Heart left ventricle (tissue), 16 donors: Measurements from ENCODE around the gene NEDD8. TPM values are rescaled to one million over a fixed set of nuclear protein-coding genes. Genes with fewer than 3 reads are reported as not detected.

Experiments used
- ATAC-seq, 4 donors: fragments of 200-7000 bp; cut with Tn5 transposase; one replicate each; pipeline ENCODE4 v1.9.1; 2020 to 2022; ENCODE audit warnings: moderate library complexity in 4 of 4, mild to moderate bottlenecking in 3 of 4, moderate number of reproducible peaks in 1 of 4
- DNase-seq, 5 donors: peaks; one replicate each; pipeline ENCODE4 v3.0.0-alpha.2; 2020
- H3K27ac ChIP-seq, 12 donors: fragments of 200-600 bp; sonication (generic) in 4 of 12; one replicate each; pipeline versions ENCODE4 v1.5.0 to v1.8.0; 2016 to 2022; ENCODE audit warnings: mild to moderate bottlenecking in 2 of 12
- H3K27me3 ChIP-seq, 9 donors: fragments of 200-600 bp; sonication (generic) in 2 of 9; one replicate each; pipeline versions ENCODE4 v1.5.1 to v1.8.0; 2016 to 2022; ENCODE audit warnings: mild to moderate bottlenecking in 3 of 9
- H3K36me3 ChIP-seq, 9 donors: fragments of 200-600 bp; sonication (generic) in 2 of 9; one replicate each; pipeline versions ENCODE4 v1.5.0 to v1.8.0; 2018 to 2022; ENCODE audit warnings: mild to moderate bottlenecking in 2 of 9
- H3K4me1 ChIP-seq, 12 donors: fragments of 200-600 bp; sonication (generic) in 4 of 12; one replicate each; pipeline versions ENCODE4 v1.5.0 to v1.8.0; 2016 to 2022; ENCODE audit warnings: mild to moderate bottlenecking in 3 of 12
- H3K4me3 ChIP-seq, 12 donors: fragments of 200-600 bp; sonication (generic) in 4 of 12; one replicate each; pipeline versions ENCODE4 v1.5.0 to v1.8.0; 2017 to 2022; ENCODE audit warnings: mild to moderate bottlenecking in 9 of 12, moderate library complexity in 4 of 12
- H3K9me3 ChIP-seq, 12 donors: fragments of 200-600 bp; sonication (generic) in 4 of 12; one replicate each; pipeline versions ENCODE4 v1.5.0 to v1.8.0; 2016 to 2022; ENCODE audit warnings: mild to moderate bottlenecking in 1 of 12
- POLR2A ChIP-seq, 2 donors: fragments of 450-650 bp; IDR thresholded peaks; one replicate each; pipeline ENCODE4 v1.6.1; 2017; ENCODE audit warnings: antibody characterized with exemption in 2 of 2, mild to moderate bottlenecking in 2 of 2, moderate library complexity in 2 of 2
- WGBS, 4 donors: extraction: QIAGEN DNeasy Blood & Tissue Kit in 2 of 4; methylation state at CpG; one replicate each; pipeline versions ENCODE4 v1.1.5 to v1.1.7; 2013 to 2018; 5-methylcytosine and 5-hydroxymethylcytosine counted together
- intact Hi-C, 10 donors: fragments of 100-400 bp; cut with DNase I; formaldehyde crosslinking; loops; one replicate each; pipeline versions ENCODE4 v1.11.1 to v1.14.2; 2022
- polyA plus RNA-seq, 2 donors: library from polyadenylated mRNA; stranded (reverse); fragments of 200-250 nt; gene quantifications; one replicate each; pipeline ENCODE4 v1.2.3, GENCODE V29; 2013
- total RNA-seq, 9 donors: library from RNA; depleted of rRNA in 2 of 9; stranded (reverse); fragments of >200 nt in 2 of 9; fragmentation: NEBNext Ultra II Directional in 3 of 9; extraction: Animal tissue kit (Norgen Biotek cat#: 25700) in 3 of 9; gene quantifications; one replicate each; pipeline versions ENCODE4 v1.1.0 to v1.2.4, GENCODE V29; 2016 to 2023
- TF ChIP-seq, protein P1 (sequence below), 12 donors: fragments of 200-600 bp; sonication (generic) in 4 of 12; IDR thresholded peaks; one replicate each; pipeline versions ENCODE4 v1.5.0 to v1.8.0; 2018 to 2022; ENCODE audit warnings: antibody characterized with exemption in 12 of 12, mild to moderate bottlenecking in 5 of 12
- donor health status: ischemic (EF 13 %, LVEDD 7.1; RV severe dilation, severe dysfunction).
- donor health status: healthy with polysubstance abuse.
- donor health status: DM: no; HTN: yes; CAD: no.
- donor health status: DM: no; HTN: no; CAD: no.
- donor health status: ischemic (EF 25% LVEDD 6.9; RV normal size, moderate dysfunction).
- donor health status: ischemic (EF 25% LVEDD 5.7; RV mildly dilated, moderate dysfunction).
- donor health status: healthy.
- donor health status: DM: yes; HTN: yes; CAD: no.
- donor health status: ischemic (EF 35%, LVEDD 5.7; RV mildly dilated, moderate dysfunction).
- donor health status: nonischemic (EF 11% LVEDD 7.7; RV severe dilation, severe dysfunction).
- donor health status: DM: yes; HTN: yes; CAD: no.
- donor health status: PGD.
- donor health status: ischemic (EF 29% LVEDD 5.4; RV normal size, mild dysfunction).
- donor health status: nonischemic (EF 23%, LVEDD 6.1; RV moderate dilation, normal function).

Gene NEDD8
- total and polyA plus RNA-seq, 11 donors: 174 to 287 (median 206) TPM

GRCh38 chr14:24273422-24273998 lies 41.3 kb upstream of the NEDD8 start:
- H3K27ac ChIP-seq: peak overlapping the region in 4 of 12 donors; percentile 8 to 97 (median 30)

DNA sequence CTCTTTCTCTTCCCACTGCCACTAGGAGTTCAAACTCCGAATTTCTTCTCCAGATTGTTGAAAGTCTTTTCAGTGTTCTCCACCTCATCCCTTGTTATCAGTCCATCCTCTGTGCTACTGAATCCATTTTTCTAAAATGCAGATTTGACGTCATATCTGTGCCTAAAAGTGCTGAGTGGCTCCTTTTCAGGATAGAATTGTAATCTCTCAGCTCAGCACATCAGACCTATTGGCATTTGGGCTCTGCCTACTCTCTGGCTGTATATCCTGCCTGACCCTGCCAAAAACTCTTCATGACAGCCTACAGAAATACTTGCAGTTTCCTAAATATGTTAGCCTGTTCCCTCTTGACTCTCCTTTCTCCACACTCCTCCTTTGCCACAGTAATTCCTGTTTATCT lies 40.3 kb upstream of the NEDD8 start:
- Histone ChIP-seq H3K9me3 (no peaks in the 10 kb centered on the region), H3K4me3 (no peak overlapping the region), H3K36me3 (peaks cover 0 to 24% (median 12%) of the 10 kb centered on the region in 9 donors), H3K27me3 (no peaks in the 10 kb centered on the region), H3K27ac (peak overlapping the region in 1 of 12 donors; percentile 97), H3K4me1 (peaks cover 0 to 59% (median 12%) of the 10 kb centered on the region in 12 donors)
- no peak for TF ChIP-seq POLR2A (IDR thresholded peaks at IDR 0.05)
- TF ChIP-seq, protein P1, sequence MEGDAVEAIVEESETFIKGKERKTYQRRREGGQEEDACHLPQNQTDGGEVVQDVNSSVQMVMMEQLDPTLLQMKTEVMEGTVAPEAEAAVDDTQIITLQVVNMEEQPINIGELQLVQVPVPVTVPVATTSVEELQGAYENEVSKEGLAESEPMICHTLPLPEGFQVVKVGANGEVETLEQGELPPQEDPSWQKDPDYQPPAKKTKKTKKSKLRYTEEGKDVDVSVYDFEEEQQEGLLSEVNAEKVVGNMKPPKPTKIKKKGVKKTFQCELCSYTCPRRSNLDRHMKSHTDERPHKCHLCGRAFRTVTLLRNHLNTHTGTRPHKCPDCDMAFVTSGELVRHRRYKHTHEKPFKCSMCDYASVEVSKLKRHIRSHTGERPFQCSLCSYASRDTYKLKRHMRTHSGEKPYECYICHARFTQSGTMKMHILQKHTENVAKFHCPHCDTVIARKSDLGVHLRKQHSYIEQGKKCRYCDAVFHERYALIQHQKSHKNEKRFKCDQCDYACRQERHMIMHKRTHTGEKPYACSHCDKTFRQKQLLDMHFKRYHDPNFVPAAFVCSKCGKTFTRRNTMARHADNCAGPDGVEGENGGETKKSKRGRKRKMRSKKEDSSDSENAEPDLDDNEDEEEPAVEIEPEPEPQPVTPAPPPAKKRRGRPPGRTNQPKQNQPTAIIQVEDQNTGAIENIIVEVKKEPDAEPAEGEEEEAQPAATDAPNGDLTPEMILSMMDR (IDR thresholded peaks at IDR 0.05): no peak
- no peak for ATAC-seq
- intact Hi-C loops: no loop called here
- 80 to 87% (median 85%) methylated on average over 2 of the region's 2 CpGs for WGBS, 4 donors
- DNase-seq: no peak

More at GRCh38 chr14:24273422-24273998, 41.3 kb upstream of the NEDD8 start:
- peaks cover 0 to 70% (median 12%) of the 10 kb centered on the region in 12 donors for H3K4me1 ChIP-seq
- intact Hi-C loops: no loop called here
- TF ChIP-seq POLR2A (IDR thresholded peaks at IDR 0.05): no peak
- TF ChIP-seq, protein P1 (IDR thresholded peaks at IDR 0.05): no peak
- peaks cover 0 to 14% (median 6%) of the 10 kb centered on the region in 9 donors for H3K36me3 ChIP-seq
- DNase-seq: no peak
- H3K27me3 ChIP-seq: no peaks in the 10 kb centered on the region
- H3K9me3 ChIP-seq: no peaks in the 10 kb centered on the region
- no peak overlapping the region for H3K4me3 ChIP-seq
- WGBS, 4 donors: 47 to 86% (median 66%) methylated on average over 3 of the region's 3 CpGs
- ATAC-seq: no peak

- no peak for ATAC-seq
- WGBS, 4 donors: 24 to 30% (median 29%) methylated on average over 3 of the region's 3 CpGs
- H3K27ac ChIP-seq: peak overlapping the region in 11 of 12 donors; percentile 89 to 99 (median 98)
- intact Hi-C loops: loop anchor here in 2 of 10 donors (1.0 to 2.0 kb wide), 3 partner anchors 27 to 30 kb away; partner anchors contain the start of genes DHRS1 (in 1 of the 2), NOP9 (in 1 of the 2) and TINF2 (in 1 of the 2)
- H3K9me3 ChIP-seq: no peaks in the 10 kb centered on the region
- peaks cover 0 to 53% (median 12%) of the 10 kb centered on the region in 12 donors for H3K4me1 ChIP-seq
- DNase-seq: no peak
- TF ChIP-seq POLR2A (IDR thresholded peaks at IDR 0.05): no peak
- TF ChIP-seq, protein P1 (IDR thresholded peaks at IDR 0.05): no peak
- H3K36me3 ChIP-seq: peaks cover 0 to 31% (median 18%) of the 10 kb centered on the region in 9 donors
- H3K4me3 ChIP-seq: peak overlapping the region; percentile 67 to 98 (median 86)
- no peaks in the 10 kb centered on the region for H3K27me3 ChIP-seq
Observed at GRCh38 chr14:24271834-24272263, 39.7 kb upstream of the NEDD8 start.

DNA sequence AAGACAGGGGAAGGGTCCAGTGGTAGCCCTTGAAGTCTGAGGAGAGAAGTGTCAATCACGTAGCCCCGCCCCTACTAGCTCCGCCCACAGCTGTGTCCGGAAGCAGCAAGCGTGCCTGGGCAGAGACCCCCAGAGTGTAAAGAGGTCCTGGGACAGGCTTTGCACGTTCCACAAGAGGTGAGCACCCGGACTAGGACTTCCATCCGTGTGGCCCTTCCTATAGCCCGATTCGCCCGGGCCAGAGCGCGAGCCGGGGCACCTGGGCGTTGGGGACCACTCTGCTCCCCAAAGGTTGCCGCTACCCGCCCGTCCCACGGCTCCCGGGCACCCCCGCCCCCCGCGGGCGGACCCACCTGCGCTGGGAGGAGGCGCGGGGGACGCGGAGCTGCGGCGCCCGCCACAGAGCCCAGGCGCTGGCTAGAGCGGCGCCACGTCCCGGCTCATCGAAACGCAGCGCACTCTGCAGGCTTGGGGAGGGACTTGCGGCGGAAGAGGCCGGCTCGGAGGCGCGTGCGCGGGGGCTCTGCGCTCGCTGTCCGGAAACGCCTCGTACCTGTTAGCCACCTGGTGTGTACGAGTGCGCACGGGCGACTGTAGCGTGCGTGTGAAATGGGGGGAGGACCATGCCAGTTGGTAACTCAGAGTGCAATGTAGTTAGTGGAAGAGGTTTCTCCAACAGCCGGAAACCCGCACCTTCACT lies 39.1 kb upstream of the NEDD8 start, which contains the start of gene RABGGTA:
TSS of gene RABGGTA (minus strand) at position 464 of the 700 bp plus-strand sequence. CDS start 482 bp downstream, outside the sequence.
- ATAC-seq (peak; percentile 91 to 96 (median 95)), DNase-seq (peak; percentile 89 to 94 (median 90))
- intact Hi-C loops: loop anchor here in 2 of 10 donors (1.0 to 2.0 kb wide), 3 partner anchors 26 to 29 kb away; partner anchors contain the start of genes DHRS1 (in 1 of the 2), NOP9 (in 1 of the 2) and TINF2 (in 1 of the 2)
- peaks cover 0 to 47% (median 12%) of the 10 kb centered on the region in 12 donors for H3K4me1 ChIP-seq
- peak within 1 kb of the TSS; percentile 88 to 99 (median 98) for H3K27ac ChIP-seq
- peaks cover 0 to 36% (median 24%) of the 10 kb centered on the region in 9 donors for H3K36me3 ChIP-seq
- H3K27me3 ChIP-seq: no peaks in the 10 kb centered on the region
- no peaks in the 10 kb centered on the region for H3K9me3 ChIP-seq
- H3K4me3 ChIP-seq: peak within 1 kb of the TSS; percentile 67 to 98 (median 86)
- TF ChIP-seq, protein P1 (IDR thresholded peaks at IDR 0.05): peak; percentile 60 to 95 (median 78)
- TF ChIP-seq POLR2A (IDR thresholded peaks at IDR 0.05): peak in 1 of 2 donors; percentile 71
- WGBS, 4 donors: 1% methylated on average over 9 to 61 of the region's 61 CpGs
